CD4-positive, alpha-beta T cell treated with Interleukin-15 for 4 hours (primary cell): ENCODE results near the gene ADCY9.
"Not testable (repeated sequence)": the region's sequence is repeated elsewhere in the genome, so short reads cannot be mapped to it uniquely, and the experiment has no call there.

Experiments used
- DNase-seq: peaks from one replicate; pipeline ENCODE4 v3.0.0-alpha.2; 2020; ENCODE audit warnings: low spot score

The ADCY9 gene

DNA sequence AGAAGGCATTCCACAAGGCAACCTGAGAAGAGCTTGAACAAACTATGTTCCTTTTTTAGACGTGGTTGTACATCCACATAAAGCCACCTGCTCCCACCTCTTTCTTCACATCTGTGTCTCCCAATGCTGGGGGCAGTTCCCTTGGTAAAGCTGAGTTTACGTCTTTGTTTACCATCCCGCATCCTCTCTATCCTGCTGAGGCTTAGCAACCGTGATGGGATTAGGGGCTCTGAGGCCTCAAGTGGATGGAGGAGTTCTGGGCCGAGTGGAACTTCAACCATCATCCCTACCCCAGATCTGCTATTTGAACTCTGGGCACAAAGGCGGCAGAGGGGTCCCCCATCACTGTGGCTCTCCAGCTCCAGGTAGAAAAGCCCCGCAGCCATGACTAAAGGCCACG, 141.5 kb downstream of the ADCY9 start:
- no peak for DNase-seq

DNA sequence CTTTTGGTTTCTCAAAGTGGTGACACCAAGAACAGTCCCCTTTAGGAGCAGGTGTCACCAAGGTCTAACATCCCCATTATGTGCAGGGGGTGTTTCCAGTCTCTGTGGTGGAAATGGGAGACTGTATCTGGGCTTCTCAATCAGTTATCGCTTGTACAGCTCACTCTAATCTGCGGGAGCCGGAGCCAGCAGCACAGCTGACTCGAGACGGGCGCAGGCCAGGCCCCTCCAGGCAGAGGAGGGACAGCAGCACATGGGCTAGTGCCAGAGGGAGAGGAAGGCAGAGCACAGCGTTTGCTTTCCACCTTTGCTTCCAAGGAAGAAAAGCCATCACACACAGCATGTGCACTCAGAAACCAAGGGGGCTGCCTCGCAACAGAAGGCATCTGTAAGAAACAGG, 144.5 kb downstream of the ADCY9 start:
- DNase-seq = no peak

DNA sequence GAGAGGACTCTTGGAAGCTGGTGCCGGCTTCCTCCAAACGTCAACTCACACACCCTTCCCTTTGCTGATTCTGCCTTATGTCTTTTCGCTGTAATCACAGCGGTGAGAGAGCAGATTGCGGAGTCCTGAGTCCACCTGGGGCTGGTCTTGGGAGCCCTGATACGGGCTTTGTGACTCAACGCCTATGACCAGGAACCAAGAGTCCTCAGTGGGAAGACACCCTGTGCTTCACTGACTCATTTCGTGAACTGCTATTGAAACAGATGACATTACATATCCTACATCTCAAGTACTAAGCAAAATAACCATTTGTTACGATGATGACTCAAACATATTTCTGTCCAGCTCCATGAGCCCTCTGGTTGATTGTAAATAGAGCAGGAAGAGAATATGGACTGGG, 145.0 kb downstream of the ADCY9 start:
- no peak for DNase-seq

DNA sequence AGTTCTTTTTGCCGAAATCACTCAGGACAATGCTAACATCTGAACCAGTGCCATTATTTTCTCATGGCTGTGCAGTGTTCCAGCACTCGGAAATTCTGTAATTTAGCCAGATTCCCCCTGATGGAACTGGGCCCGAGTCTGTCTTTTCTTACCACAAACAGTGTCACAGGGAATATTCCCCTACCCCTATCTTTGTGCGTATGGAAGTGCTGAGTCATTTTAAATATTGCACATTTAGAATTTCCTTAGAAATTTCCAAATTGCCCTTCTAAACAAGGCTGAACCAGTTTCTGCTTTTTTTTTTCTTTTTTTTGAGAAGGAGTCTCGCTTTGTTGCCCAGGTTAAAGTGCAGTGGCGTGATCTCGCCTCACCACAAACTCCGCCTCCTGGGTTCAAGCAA, 147.7 kb downstream of the ADCY9 start:
- DNase-seq = no peak

DNA sequence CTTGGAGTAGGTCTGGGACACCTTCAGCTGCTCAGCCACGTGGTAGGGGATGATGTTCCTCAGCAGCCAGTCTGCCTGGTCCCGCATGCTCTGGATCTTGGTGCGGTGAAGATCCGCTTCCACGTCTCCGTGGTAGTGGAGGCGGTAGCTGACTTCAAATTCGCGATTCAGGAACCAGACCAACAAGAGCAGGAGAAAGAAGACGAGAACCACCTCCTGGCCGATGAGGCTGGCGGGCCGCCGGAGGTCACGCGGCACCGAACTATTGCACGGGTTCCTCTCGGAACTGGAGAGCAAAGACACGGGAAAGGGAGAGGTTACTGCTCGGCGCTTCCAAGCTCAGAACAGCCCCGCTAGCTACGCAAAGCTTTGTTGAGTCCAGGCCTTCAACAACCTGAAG, 149.6 kb downstream of the ADCY9 start:
- no peak for DNase-seq

DNA sequence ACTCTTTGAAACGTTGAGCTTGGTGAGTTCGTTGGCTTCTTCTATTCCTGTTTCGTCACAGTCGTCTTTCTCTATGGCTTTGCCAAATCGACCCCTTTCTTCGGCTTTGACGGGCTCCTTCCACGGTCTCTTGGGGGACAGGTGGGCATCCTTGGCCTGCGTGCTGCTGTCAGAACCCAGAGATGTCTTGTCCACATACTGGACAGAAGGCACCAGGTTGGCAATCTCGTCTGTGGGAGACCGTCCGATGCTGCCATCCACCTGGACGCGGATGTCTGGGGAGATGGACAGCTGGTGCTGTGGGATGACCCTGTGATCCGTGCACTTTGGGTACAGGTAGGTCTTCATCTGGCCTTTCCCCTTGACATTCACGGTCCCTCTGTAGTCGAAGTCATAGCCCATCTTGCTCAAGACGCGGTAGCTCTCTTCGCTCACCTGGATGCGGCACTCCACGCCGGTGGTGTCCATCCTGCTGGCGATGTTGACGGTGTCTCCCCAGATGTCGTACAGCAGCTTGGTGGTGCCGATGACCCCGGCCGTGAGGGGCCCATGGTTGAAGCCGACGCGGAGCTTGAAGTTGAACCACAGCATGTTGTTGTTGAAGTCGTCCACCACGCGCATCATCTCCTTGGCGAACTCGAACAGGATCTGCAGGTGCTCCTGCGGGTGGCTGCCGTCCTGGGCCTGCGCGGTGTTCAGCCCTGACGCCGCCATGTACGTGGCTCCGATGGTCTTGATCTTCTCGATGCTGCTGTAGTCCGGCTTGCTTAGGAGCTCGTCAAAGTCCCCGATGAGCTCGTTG, 150.3 kb downstream of the ADCY9 start:
- DNase-seq = no peak

DNA sequence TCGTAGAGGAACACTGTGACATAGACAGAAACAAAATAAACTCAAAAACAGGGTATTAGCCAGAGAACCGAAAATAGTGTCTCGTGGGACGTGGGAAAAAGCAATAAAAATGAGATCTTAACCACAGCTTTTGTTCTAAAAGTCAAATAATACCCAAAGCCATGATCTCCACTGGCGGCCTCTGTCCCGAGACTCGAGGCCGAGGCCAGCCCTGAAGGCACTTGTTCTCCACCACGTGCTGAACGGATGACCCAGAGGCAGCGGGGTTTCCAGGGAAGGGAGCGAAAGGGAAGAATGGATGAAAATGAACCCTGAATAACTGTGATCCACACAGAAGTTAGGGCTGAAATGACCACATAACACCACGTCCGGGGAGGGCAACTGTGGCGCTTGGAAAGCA, 150.9 kb downstream of the ADCY9 start:
- no peak for DNase-seq

DNA sequence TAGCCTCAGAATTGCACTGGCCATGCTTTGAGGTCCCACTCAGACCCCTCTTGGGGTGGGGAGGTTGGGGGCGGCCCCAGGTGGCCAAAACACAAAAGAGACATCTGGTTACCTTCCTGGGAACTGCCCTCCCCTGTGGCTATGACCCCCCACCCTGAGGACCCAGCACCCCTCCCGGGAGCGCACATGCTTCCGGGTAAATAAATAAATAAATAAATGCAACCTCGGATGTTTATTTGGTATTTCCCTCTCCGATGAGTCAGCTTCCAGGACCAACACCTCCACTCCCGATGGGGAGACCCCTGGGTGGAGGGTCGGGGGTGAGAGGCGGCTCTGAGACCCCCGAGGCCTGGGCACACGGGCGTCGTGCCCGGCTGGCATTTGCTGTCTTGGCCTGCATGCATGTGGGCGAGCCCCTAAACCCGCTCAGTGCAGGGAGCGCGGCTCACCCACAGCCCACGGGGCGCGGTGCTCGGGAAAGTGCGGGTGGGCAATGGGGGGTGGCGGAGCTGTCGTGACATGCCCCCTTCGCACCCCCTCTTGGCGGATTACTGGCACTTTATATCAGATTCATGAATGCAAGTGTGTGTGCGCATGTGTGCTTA, 151.5 kb downstream of the ADCY9 start:
- DNase-seq = no peak

DNA sequence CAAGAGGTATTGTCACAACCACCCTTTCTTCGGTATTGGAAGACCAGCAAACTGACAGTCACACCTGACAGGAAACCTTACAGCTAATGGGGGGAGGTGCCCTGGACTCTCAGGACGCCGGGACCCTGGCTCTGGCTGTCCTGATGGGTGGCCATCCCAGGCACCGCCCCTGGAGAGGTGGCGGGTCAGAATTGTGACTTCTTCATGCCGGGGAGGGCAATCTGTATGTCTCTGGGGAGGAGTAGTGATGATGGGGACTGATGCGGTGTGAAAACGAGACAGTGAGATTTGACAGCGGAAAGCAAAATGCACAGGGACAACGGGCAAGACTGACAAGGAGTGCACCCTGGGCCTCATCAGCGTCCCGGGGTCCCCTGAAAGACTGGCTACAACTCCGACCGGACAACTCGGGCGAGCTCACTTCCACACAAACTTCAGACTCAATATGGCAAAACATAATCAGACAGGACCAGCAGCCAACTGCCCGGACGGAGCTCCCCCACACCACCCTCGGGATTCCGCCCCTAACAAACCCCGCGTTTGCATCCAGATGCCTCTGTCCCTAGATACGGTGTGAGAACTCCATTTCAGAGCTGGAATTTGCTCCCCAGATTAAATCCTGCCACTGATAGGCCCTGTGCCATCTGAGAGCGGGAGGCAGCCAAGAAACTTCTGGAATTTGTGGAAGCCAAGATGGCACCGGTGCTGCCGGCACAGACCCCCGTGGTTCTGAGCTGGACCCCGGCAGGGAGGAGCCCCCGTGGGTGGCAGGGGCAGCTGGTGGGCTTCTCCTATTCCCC, 152.2 kb downstream of the ADCY9 start:
- DNase-seq = no peak

DNA sequence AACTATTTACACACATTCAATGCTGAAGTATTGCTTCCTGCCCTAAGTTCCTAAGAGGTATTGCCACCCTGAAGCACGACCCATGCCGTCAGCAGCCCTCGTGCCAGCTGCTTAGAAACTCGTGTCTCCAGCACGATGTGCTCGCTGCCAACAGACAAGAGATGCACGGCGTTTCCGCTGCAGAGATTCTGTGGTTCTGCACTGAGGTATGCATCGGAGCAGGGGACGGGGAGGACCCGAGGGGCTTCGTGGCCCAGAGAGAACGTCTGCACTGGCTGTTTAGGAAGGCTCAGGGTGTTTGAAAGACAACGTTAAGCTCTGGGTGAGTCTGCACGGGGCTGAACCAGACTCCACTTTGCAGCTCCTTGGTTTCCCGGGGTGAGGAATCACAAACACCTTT, 153.0 kb downstream of the ADCY9 start:
- DNase-seq = no peak

DNA sequence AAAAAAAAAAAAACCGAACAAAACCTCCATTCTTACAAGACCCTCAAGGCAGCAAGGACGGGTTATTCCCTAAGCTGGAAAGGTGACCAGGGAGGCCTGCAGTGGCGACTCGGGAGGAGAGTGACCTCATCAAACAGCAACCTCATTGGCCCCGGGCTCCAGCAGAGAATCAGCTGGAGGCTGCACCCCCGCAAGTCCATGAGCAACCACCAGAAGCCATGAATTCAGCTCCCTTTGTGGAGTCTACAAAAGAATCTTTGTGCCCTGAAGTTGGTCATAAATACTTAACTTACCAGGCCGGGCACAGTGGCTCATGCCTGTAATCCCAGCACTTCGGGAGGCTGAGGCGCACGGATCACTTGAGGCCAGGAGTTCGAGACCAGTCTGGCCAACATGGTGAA, 154.8 kb downstream of the ADCY9 start:
- no peak for DNase-seq

DNA sequence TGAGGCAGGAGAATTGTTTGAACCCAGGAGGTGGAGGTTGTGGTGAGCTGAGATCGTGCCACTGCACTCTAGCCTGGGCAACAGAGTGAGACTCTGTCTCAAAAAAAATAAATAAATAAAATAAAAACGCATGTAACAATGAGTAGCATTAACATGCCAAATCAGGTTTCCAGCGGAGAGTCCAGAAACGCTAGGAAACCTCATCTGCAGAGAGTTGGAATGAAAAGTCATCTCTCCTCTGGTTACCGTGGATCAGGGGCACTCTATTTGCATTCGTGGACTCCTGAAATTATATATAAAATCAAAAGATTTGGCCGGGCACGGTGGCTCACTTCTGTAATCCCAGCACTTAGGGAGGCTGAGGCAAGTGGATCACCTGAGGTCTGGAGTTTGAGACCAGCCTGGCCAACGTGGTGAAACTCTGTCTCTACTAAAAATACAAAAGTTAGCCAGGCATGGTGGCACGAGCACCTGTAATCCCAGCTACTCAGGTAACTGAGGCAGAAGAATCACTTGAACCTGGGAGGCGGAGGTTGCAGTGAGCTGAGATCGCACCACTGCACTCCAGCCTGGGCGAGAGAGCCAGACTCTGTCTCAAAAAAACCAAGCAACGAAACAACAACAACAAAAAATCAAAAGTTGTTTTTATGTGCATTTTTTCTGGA, 156.2 kb downstream of the ADCY9 start:
- DNase-seq = not testable (repeated sequence)

DNA sequence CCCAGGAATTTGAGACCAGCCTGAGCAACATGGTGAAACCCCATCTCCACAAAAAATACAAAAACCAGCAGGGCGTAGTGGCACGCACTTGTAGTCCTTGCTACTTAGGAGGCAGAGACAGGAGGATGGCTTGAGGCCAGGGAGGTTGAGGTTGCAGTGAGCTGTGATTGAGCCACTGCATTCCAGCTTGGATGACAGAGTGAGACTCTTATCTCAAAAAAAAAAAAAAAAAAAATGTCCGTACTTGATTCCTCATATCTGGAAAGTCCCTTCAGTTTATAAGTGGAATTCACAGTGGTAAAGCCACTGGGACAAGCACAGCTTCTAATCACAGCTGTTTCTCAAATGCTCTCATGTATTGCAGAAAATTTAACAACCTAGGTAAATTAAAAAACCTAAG, 157.1 kb downstream of the ADCY9 start:
- DNase-seq = no peak

DNA sequence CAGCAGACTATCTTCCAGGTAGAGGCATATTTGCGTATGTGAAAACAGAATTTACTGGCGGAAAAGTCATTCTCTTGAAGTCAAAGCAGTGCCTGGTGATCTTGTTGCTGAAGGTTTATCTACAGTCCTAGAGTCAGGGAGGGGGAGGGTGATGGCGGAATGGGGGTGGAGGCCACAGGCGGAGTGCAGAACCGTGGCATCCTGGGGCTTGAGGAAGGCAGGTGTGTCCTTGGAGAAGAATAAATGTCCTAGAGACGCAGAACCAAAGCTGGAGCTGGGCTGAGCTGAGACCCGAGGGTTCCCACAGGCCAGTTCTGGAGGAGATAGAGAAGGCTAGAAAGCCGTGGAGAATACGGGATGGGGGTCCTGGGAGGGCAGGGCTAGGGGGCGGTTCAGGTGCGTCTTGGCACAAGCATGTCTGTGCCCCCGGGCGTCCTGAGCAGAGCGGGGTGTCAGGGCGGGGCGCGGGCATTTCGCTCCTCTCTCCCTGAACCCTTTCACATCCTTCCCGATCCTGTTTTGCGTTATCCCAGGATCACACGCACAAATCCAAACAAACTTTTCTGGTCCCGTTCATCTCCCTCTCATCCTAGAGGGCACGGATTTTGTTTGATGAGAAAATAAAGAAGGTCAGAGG, 158.8 kb downstream of the ADCY9 start:
- DNase-seq = no peak

DNA sequence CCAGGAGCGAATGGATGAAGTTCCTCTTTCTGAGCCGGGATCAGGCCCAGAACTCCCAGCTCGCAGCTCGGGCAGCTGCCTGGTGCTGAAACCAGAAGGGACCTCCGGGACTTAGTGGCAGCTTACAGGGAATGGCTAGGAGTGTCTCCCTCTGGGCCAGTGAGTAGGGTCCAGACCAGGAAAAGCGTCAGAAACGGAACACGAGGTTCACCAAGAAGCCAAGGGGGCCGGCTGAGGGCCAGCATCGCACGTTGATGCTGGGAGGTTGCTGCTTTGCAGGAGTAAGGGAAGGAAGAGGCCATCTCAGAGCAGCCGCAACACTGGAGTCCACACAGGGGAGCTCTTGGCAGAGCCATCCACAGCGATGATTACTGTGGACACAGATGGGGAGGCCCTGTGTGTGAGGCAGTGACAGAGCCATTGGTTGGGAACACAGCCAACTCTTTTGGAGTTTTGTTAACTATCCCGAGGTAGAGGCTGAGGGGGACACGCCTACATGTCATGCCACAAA, 161.8 kb downstream of the ADCY9 start:
- DNase-seq = no peak

DNA sequence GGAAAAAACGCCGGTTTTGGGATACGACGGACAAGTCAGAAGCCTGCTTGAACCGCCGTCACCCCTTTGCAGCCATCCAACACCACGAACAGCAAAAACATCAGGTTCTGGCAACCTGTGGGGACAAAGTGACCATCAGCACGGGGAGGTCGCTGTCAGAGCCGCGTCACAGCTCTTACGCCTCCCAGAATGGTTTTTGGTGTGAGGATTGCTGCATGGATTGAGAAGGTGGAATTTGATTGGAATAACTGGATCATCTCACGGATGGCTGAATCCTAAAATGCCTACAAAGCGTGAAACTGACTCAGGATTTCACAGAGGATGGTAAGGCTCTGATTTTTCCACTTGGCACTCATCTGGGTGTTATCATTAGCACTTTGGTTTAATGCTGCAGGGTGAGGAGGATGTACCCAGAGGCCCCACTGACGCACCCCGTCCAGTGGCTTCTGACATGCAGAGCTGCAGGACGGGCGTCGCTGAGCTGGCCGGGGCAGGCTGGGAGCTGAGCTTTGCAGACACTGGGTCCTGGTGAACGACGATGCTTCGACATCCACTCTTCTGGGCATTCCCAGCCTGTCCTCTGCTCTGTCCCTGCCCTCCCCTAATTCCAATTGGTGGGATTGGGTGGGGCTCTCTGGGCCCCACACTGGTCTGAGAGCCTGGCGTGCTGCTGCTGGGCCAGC, 162.4 kb downstream of the ADCY9 start:
- no peak for DNase-seq

DNA sequence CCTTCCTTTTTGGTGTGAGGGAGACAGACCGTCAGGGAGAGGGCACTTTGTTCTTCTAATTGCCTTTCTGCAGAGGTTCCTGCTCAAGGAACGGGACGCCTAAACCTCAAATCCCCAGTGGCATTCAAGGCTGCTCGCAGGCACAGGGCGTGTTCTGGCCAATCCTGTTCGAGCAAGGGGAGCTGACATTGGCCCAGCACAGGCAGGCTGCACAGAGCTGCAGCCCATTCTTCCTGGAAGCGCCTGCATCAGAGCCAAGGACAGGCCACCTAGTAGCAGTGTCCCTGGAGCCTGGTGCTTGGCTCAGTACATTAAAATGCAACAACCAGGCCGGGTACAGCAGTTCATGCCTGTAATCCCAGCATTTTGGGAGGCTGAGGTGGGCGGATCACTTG, 163.5 kb downstream of the ADCY9 start:
- DNase-seq = no peak

DNA sequence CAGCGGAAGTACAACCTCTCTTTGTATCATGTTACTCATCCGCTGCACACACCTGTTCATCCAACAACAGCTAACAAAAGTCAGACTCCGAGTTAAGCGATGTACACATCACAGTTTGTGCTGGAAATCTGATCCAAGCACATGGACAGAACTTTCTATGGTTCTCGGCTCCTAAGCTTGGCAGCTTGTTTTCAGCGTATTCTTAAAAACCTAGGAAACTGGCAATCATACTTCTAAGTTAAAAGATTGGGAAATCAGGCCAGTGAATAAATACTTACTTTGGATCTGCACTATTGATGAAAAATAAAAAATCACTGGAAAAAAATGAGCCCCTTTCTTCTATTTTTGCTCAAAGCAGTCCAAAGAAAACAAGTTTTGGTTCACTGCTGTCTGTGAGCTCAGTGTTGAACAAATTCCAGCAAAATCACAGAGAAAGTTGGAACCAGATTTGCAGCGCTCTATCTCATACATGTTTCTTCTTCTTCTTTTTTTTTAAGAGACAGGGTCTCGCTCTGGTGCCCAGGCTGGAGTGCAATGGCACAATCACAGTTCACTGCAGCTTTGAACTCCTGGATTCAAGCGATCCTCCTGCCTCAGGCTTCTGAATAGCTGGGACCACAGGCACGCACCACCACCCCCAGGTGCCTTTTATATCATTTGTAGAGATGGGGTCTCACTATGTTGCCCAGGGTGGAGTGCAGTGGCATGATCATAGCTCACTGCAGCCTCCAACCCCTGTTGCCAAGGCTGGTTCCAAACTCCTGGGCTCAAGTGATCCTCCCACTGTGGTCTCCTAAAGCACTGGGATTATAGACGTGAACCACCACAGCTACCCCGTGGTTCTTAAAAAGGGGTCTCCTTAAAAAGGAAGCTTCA, 164.1 kb downstream of the ADCY9 start:
- DNase-seq = no peak

DNA sequence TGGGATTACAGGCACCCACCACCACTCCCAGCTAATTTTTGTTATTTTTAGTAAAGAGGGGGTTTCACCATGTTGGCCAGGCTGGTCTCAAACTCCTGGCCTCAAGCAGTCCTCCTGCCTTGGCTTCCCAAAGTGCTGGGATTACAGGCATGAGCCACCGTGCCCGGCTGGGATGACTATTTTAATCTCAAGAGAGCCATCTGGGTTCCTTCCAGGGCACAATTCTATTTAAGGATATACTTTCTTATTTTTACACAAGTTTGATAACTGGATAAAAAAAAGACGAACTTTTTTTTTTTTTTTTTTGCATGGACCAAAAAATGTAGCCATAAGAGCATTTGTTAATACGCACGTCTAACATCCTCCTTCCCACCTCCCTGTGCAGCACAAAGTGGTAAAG, 164.9 kb downstream of the ADCY9 start:
- not testable (repeated sequence) for DNase-seq
